ENCODE results near the gene ATXN2L. TPM values are rescaled to one million over a fixed set of nuclear protein-coding genes. Genes with fewer than 3 reads are reported as not detected.

ATXN2L gene
- total and polyA plus RNA-seq, 2 of the 13 experiments (the other 11 are each of a cell fraction or from before 2014, with no cell fraction given) = 40.8 to 55.1 TPM

DNA sequence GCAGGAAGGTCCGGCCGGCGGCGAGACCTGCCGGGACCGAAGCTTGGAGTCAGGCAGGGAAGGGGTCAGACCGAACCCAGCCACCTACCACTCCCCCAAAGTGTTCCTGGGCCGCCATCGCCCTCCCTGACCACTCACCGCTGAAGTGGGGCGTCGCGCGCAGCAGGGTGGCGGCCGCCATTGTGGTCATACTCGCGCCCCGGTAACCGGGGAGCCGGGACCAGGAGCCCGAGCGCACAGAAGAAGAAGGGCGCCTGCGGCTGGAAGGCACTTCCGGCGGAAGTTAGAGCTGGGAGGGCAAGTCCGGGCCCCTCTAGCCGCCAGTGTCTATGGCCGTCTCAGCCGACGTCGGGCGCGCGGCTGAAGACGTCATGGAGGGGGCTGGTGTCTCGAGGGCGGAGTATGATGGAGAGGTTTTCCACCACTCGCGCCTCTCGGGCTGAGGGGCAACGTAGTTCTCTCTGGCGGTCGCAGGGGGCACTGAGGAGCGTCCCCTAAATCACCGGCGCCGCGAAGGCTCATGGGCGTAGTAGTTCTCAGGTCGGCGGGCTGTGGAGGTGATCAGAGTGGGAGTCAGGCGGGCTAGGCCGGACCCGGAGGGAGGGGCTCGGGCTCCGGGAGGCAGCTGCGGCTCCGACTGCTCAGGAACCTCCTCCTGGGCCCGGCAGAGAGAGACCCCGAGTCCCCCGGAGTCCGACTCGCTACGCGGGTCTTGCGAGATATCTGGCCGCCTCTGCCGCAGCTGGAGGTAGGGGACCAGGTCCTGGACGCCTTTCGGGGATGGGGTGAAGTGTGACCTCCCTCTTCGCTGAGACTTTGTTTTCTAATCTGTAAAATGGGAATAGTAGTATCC is 23.5 kb downstream of the ATXN2L start, which contains the start of gene TUFM (continued):
- TF ChIP-seq, protein P1, sequence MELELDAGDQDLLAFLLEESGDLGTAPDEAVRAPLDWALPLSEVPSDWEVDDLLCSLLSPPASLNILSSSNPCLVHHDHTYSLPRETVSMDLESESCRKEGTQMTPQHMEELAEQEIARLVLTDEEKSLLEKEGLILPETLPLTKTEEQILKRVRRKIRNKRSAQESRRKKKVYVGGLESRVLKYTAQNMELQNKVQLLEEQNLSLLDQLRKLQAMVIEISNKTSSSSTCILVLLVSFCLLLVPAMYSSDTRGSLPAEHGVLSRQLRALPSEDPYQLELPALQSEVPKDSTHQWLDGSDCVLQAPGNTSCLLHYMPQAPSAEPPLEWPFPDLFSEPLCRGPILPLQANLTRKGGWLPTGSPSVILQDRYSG (CRISPR knock-in tag; IDR thresholded peaks at IDR 0.05) = 0 out of 2 replicates have a peak, but pooled peaks have one; percentile 73
- TF ChIP-seq SMAD3 (CRISPR knock-in tag; IDR thresholded peaks at IDR 0.05) (no peak), ZNF709 (CRISPR knock-in tag; IDR thresholded peaks at IDR 0.05) (peak; percentile 94), MXI1 (IDR thresholded peaks at IDR 0.05; ENCODE audit: borderline replicate concordance, low read depth, low read length) (peak; percentile 78; the same call in 1 of the 3 replicates), ZNF180 (CRISPR knock-in tag; IDR thresholded peaks at IDR 0.05; ENCODE audit: borderline replicate concordance, low read depth) (peak; percentile 68), ZNF7 (CRISPR knock-in tag; IDR thresholded peaks at IDR 0.05) (0 out of 2 replicates have a peak, but pooled peaks have one; percentile 14), RXRB (CRISPR knock-in tag; IDR thresholded peaks at IDR 0.05; ENCODE audit: borderline replicate concordance) (peak; percentile 90), TCF7L2 (IDR thresholded peaks at IDR 0.05; ENCODE audit: low read depth, low read length) (no peak), ZSCAN20 (CRISPR knock-in tag; IDR thresholded peaks at IDR 0.05; ENCODE audit: borderline replicate concordance) (no peak; the same call in 1 of the 2 replicates), FOXC1 (CRISPR knock-in tag; IDR thresholded peaks at IDR 0.05; ENCODE audit: borderline replicate concordance) (peak; percentile 73), RARA (CRISPR knock-in tag; IDR thresholded peaks at IDR 0.05) (peak; percentile 56), YEATS4 (CRISPR knock-in tag; IDR thresholded peaks at IDR 0.05; ENCODE audit: borderline replicate concordance) (peak; percentile 94), ZNF331 (CRISPR knock-in tag; IDR thresholded peaks at IDR 0.05) (peak; percentile 82; the same call in 1 of the 2 replicates), CENPX (CRISPR knock-in tag; IDR thresholded peaks at IDR 0.05) (no peak), ISL2 (CRISPR knock-in tag; IDR thresholded peaks at IDR 0.05) (peak; percentile 78), WIZ (CRISPR knock-in tag; IDR thresholded peaks at IDR 0.05) (peak; percentile 66; the same call in 1 of the 2 replicates), MYNN (CRISPR knock-in tag; IDR thresholded peaks at IDR 0.05; ENCODE audit: low read depth) (no peak; the same call in 1 of the 2 replicates), MBNL3 (CRISPR knock-in tag; conservative IDR thresholded peaks at IDR 0.05) (no peak), ZBTB8A (CRISPR knock-in tag; IDR thresholded peaks at IDR 0.05; ENCODE audit: borderline replicate concordance, low read depth) (0 out of 2 replicates have a peak, but pooled peaks have one; percentile 67), ZNF879 (CRISPR knock-in tag; IDR thresholded peaks at IDR 0.05) (0 out of 2 replicates have a peak, but pooled peaks have one; percentile 57), FLYWCH1 (CRISPR knock-in tag; IDR thresholded peaks at IDR 0.05) (no peak), POGZ (CRISPR knock-in tag; IDR thresholded peaks at IDR 0.05) (peak; percentile 91)
- TF ChIP-seq, protein P2, sequence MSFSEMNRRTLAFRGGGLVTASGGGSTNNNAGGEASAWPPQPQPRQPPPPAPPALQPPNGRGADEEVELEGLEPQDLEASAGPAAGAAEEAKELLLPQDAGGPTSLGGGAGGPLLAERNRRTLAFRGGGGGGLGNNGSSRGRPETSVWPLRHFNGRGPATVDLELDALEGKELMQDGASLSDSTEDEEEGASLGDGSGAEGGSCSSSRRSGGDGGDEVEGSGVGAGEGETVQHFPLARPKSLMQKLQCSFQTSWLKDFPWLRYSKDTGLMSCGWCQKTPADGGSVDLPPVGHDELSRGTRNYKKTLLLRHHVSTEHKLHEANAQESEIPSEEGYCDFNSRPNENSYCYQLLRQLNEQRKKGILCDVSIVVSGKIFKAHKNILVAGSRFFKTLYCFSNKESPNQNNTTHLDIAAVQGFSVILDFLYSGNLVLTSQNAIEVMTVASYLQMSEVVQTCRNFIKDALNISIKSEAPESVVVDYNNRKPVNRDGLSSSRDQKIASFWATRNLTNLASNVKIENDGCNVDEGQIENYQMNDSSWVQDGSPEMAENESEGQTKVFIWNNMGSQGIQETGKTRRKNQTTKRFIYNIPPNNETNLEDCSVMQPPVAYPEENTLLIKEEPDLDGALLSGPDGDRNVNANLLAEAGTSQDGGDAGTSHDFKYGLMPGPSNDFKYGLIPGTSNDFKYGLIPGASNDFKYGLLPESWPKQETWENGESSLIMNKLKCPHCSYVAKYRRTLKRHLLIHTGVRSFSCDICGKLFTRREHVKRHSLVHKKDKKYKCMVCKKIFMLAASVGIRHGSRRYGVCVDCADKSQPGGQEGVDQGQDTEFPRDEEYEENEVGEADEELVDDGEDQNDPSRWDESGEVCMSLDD (CRISPR knock-in tag; IDR thresholded peaks at IDR 0.05; ENCODE audit: borderline replicate concordance) = no peak; the same call in 1 of the 2 replicates
- TF ChIP-seq, protein P3, sequence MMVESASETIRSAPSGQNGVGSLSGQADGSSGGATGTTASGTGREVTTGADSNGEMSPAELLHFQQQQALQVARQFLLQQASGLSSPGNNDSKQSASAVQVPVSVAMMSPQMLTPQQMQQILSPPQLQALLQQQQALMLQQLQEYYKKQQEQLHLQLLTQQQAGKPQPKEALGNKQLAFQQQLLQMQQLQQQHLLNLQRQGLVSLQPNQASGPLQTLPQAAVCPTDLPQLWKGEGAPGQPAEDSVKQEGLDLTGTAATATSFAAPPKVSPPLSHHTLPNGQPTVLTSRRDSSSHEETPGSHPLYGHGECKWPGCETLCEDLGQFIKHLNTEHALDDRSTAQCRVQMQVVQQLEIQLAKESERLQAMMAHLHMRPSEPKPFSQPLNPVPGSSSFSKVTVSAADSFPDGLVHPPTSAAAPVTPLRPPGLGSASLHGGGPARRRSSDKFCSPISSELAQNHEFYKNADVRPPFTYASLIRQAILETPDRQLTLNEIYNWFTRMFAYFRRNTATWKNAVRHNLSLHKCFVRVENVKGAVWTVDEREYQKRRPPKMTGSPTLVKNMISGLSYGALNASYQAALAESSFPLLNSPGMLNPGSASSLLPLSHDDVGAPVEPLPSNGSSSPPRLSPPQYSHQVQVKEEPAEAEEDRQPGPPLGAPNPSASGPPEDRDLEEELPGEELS (CRISPR knock-in tag; IDR thresholded peaks at IDR 0.05) = peak; percentile 71
- TF ChIP-seq, protein P4, sequence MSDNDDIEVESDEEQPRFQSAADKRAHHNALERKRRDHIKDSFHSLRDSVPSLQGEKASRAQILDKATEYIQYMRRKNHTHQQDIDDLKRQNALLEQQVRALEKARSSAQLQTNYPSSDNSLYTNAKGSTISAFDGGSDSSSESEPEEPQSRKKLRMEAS (IDR thresholded peaks at IDR 0.05) = peak; percentile 88
